Natural killer cell (primary cell): ENCODE results near the gene RSU1. TPM values are rescaled to one million over a fixed set of nuclear protein-coding genes. Genes with fewer than 3 reads are reported as not detected.

Experiments used
- ATAC-seq, 3 donors: fragments of 150-1000 bp in 2 of 3; fragments of 200-7000 bp in 1 of 3; cut with Tn5 transposase; 1 replicate in 1 of 3; 2 replicates in 2 of 3; pipeline ENCODE4 v1.10.0; 2021; ENCODE audit warnings: mild to moderate bottlenecking in 2 of 3, moderate library complexity in 2 of 3
- DNase-seq, 2 donors: peaks; one replicate each; pipeline versions ENCODE4 v3.0.0 to v3.0.0-alpha.2; 2013 to 2021; ENCODE audit warnings: mixed read lengths in 1 of 2
- H3K27ac ChIP-seq: one replicate; pipeline ENCODE4 v1.5.1; 2013; ENCODE audit warnings: mild to moderate bottlenecking, low read length
- H3K27me3 ChIP-seq: one replicate; pipeline ENCODE4 v1.6.1; 2013; ENCODE audit warnings: low read length; ENCODE audit not compliant: control insufficient read depth, insufficient read depth
- H3K36me3 ChIP-seq: one replicate; pipeline ENCODE4 v1.6.1; 2013; ENCODE audit warnings: low read length; ENCODE audit not compliant: control insufficient read depth, insufficient read depth
- H3K4me1 ChIP-seq: one replicate; pipeline ENCODE4 v1.6.1; 2013; ENCODE audit warnings: low read length; ENCODE audit not compliant: control insufficient read depth, insufficient read depth
- H3K4me3 ChIP-seq: one replicate; pipeline ENCODE4 v1.5.1; 2013; ENCODE audit warnings: low read length
- H3K9me3 ChIP-seq: one replicate; pipeline ENCODE4 v1.6.1; 2013; ENCODE audit warnings: low read length; ENCODE audit not compliant: control insufficient read depth, insufficient read depth
- H3K27ac Mint-ChIP-seq, 2 donors: one replicate each; pipeline ENCODE4 v1.8.0; 2022; ENCODE audit warnings: mild to moderate bottlenecking in 2 of 2, mixed read lengths in 2 of 2, moderate library complexity in 1 of 2
- H3K27me3 Mint-ChIP-seq, 2 donors: one replicate each; pipeline ENCODE4 v1.8.0; 2022; ENCODE audit warnings: low read depth in 2 of 2, mixed read lengths in 2 of 2
- H3K36me3 Mint-ChIP-seq: one replicate; pipeline ENCODE4 v1.8.0; 2022; ENCODE audit warnings: mixed read lengths
- H3K4me1 Mint-ChIP-seq, 2 donors: one replicate each; pipeline ENCODE4 v1.8.0; 2022; ENCODE audit warnings: mixed read lengths in 2 of 2
- H3K4me3 Mint-ChIP-seq: one replicate; pipeline ENCODE4 v1.8.0; 2022; ENCODE audit warnings: mild to moderate bottlenecking, moderate library complexity, mixed read lengths
- H3K9me3 Mint-ChIP-seq, 2 donors: one replicate each; pipeline ENCODE4 v1.8.0; 2022; ENCODE audit warnings: mixed read lengths in 2 of 2
- CTCF ChIP-seq: fragments of 200-600 bp; IDR thresholded peaks from one replicate; pipeline ENCODE4 v1.8.0; 2022; ENCODE audit warnings: antibody characterized with exemption
- WGBS: methylation state at CpG from one replicate; pipeline ENCODE4 v1.1.7; 2013; ENCODE audit warnings: missing lambda C conversion rate; ENCODE audit not compliant: insufficient coverage; 5-methylcytosine and 5-hydroxymethylcytosine counted together
- intact Hi-C: fragments of 100-400 bp; cut with micrococcal nuclease; formaldehyde crosslinking; loops from one replicate; pipeline ENCODE4 v1.14.2; 2022
- total RNA-seq, 4 donors: library from RNA; stranded (reverse); fragments of 120-200 nt in 1 of 4; gene quantifications; one replicate each; pipeline versions ENCODE4 v1.2.3 to v1.2.4, GENCODE V29; 2013 to 2022

Gene RSU1
- total RNA-seq, 3 donors from 2014 or later (not counting 1 experiment from before 2014, with no cell fraction given): 75.0 to 85.3 (median 80.0) TPM

GRCh38 chr10:16804123-16804522 is 13.1 kb downstream of the RSU1 start:
- H3K27me3 Mint-ChIP-seq: no peaks in the 10 kb centered on the region
- H3K9me3 Mint-ChIP-seq: no peaks in the 10 kb centered on the region
- peaks cover 26 to 42% of the 10 kb centered on the region in 2 donors for H3K4me1 Mint-ChIP-seq
- Histone ChIP-seq H3K36me3 (no peaks in the 10 kb centered on the region), H3K27me3 (no peaks in the 10 kb centered on the region), H3K27ac (no peak overlapping the region), H3K9me3 (no peaks in the 10 kb centered on the region), H3K4me3 (no peak overlapping the region), H3K4me1 (peaks cover 1% of the 10 kb centered on the region)
- DNase-seq (no peak), ATAC-seq (no peak)
- H3K4me3 Mint-ChIP-seq: no peak overlapping the region
- no peak overlapping the region for H3K27ac Mint-ChIP-seq
- no peak for TF ChIP-seq CTCF
- no peaks in the 10 kb centered on the region for H3K36me3 Mint-ChIP-seq
- WGBS: 94% methylated on average over 2 of the region's 4 CpGs
- intact Hi-C loops: no loop called here

- TF ChIP-seq CTCF: no peak
- Mint-ChIP-seq H3K4me3 (no peak overlapping the region), H3K9me3 (no peaks in the 10 kb centered on the region), H3K27me3 (no peaks in the 10 kb centered on the region), H3K27ac (no peak overlapping the region), H3K4me1 (peaks cover 32 to 48% of the 10 kb centered on the region in 2 donors), H3K36me3 (no peaks in the 10 kb centered on the region)
- Histone ChIP-seq H3K36me3 (no peaks in the 10 kb centered on the region), H3K27ac (no peak overlapping the region), H3K4me1 (no peaks in the 10 kb centered on the region), H3K27me3 (no peaks in the 10 kb centered on the region), H3K4me3 (no peak overlapping the region), H3K9me3 (no peaks in the 10 kb centered on the region)
- intact Hi-C loops: no loop called here
- 85% methylated on average over 2 of the region's 2 CpGs for WGBS
- no peak for DNase-seq
- no peak for ATAC-seq
These were observed 13.8 kb downstream of the RSU1 start for GRCh38 chr10:16803464-16803863.

GRCh38 chr10:16799621-16800020 is 17.6 kb downstream of the RSU1 start:
- TF ChIP-seq CTCF: no peak
- Histone ChIP-seq H3K4me3 (no peak overlapping the region), H3K4me1 (no peaks in the 10 kb centered on the region), H3K36me3 (no peaks in the 10 kb centered on the region), H3K27ac (no peak overlapping the region), H3K27me3 (no peaks in the 10 kb centered on the region), H3K9me3 (no peaks in the 10 kb centered on the region)
- WGBS: 80% methylated on average over 8 of the region's 8 CpGs
- peaks cover 49 to 68% of the 10 kb centered on the region in 2 donors for H3K4me1 Mint-ChIP-seq
- peak overlapping the region in 1 of 2 donors; percentile 1 for H3K27ac Mint-ChIP-seq
- DNase-seq: no peak
- H3K4me3 Mint-ChIP-seq: no peak overlapping the region
- no peaks in the 10 kb centered on the region for H3K27me3 Mint-ChIP-seq
- no peaks in the 10 kb centered on the region for H3K36me3 Mint-ChIP-seq
- intact Hi-C loops: no loop called here
- no peaks in the 10 kb centered on the region for H3K9me3 Mint-ChIP-seq
- ATAC-seq: peak in 1 of 3 donors; percentile 21

- intact Hi-C loops: no loop called here
- Histone ChIP-seq H3K9me3 (no peaks in the 10 kb centered on the region), H3K27ac (no peak overlapping the region), H3K27me3 (no peaks in the 10 kb centered on the region), H3K4me1 (no peaks in the 10 kb centered on the region), H3K36me3 (no peaks in the 10 kb centered on the region), H3K4me3 (no peak overlapping the region)
- H3K27ac Mint-ChIP-seq: peak overlapping the region in 1 of 2 donors; percentile 39
- H3K27me3 Mint-ChIP-seq: no peaks in the 10 kb centered on the region
- no peak for DNase-seq
- no peaks in the 10 kb centered on the region for H3K36me3 Mint-ChIP-seq
- H3K4me3 Mint-ChIP-seq: no peak overlapping the region
- TF ChIP-seq CTCF: no peak
- WGBS: 96% methylated on average over 5 of the region's 5 CpGs
- H3K4me1 Mint-ChIP-seq: peaks cover 49 to 58% of the 10 kb centered on the region in 2 donors
- H3K9me3 Mint-ChIP-seq: no peaks in the 10 kb centered on the region
- no peak for ATAC-seq
These were observed 18.7 kb downstream of the RSU1 start for GRCh38 chr10:16798571-16798970.
